ENCODE measurements around the gene TTBK1.

Gene TTBK1

GRCh38 chr6:43258807-43259686 is 15.8 kb downstream of the TTBK1 start:
- TF ChIP-seq CTCF (IDR thresholded peaks at IDR 0.05; ENCODE audit: borderline replicate concordance, insufficient read depth, low read depth, low read length): no peak

GRCh38 chr6:43260791-43261190 is 17.5 kb downstream of the TTBK1 start:
- TF ChIP-seq CTCF (IDR thresholded peaks at IDR 0.05; ENCODE audit: borderline replicate concordance, insufficient read depth, low read depth, low read length): no peak
- H3K4me3 ChIP-seq (ENCODE audit: low read depth, low read length): no peak overlapping the region

More at GRCh38 chr6:43258807-43259686, 15.8 kb downstream of the TTBK1 start:
- H3K4me3 ChIP-seq (ENCODE audit: low read depth, low read length): no peak overlapping the region

GRCh38 chr6:43261198-43261597 is 17.9 kb downstream of the TTBK1 start:
- no peak for TF ChIP-seq CTCF (IDR thresholded peaks at IDR 0.05; ENCODE audit: borderline replicate concordance, insufficient read depth, low read depth, low read length)
- H3K4me3 ChIP-seq (ENCODE audit: low read depth, low read length): no peak overlapping the region

- H3K4me3 ChIP-seq (ENCODE audit: low read depth, low read length): no peak overlapping the region
- no peak for TF ChIP-seq CTCF (IDR thresholded peaks at IDR 0.05; ENCODE audit: borderline replicate concordance, insufficient read depth, low read depth, low read length)
These were observed 18.9 kb downstream of the TTBK1 start for GRCh38 chr6:43262000-43262779.

GRCh38 chr6:43262780-43263313 is 19.6 kb downstream of the TTBK1 start:
- no peak for TF ChIP-seq CTCF (IDR thresholded peaks at IDR 0.05; ENCODE audit: borderline replicate concordance, insufficient read depth, low read depth, low read length)
- no peak overlapping the region for H3K4me3 ChIP-seq (ENCODE audit: low read depth, low read length)

GRCh38 chr6:43263314-43264178 is 20.3 kb downstream of the TTBK1 start:
- TF ChIP-seq CTCF (IDR thresholded peaks at IDR 0.05; ENCODE audit: borderline replicate concordance, insufficient read depth, low read depth, low read length): peak; percentile 90

More at GRCh38 chr6:43263314-43264178, 20.3 kb downstream of the TTBK1 start:
- no peak overlapping the region for H3K4me3 ChIP-seq (ENCODE audit: low read depth, low read length)
